PC-3 (cell line): Measurements from ENCODE around the gene PCNX3. TPM values are rescaled to one million over a fixed set of nuclear protein-coding genes. Genes with fewer than 3 reads are reported as not detected.

Source experiments
- ATAC-seq: fragments of 200-7000 bp; cut with Tn5 transposase; 2 replicates; pipeline ENCODE4 v1.9.1; 2020; ENCODE audit warnings: mild to moderate bottlenecking, moderate library complexity
- BruUV-seq: library from RNA; stranded (reverse); fragments of 400-500 nt; replicated peaks from 2 replicates; lab custom pipeline; 2021; lab: Mats Ljungman, UMichigan
- CTCF ChIA-PET: fragments of 300-600 bp; sonication (Branson Sonifier 250); formaldehyde crosslinking; loops from one replicate; lab custom pipeline; 2022; ENCODE audit warnings: antibody characterized with exemption; lab: Charles Lee
- POLR2A ChIA-PET: fragments of 300-600 bp; sonication (Branson Sonifier 250); formaldehyde crosslinking; loops from one replicate; lab custom pipeline; 2022; ENCODE audit warnings: antibody characterized with exemption; ENCODE audit not compliant: unreplicated experiment; lab: Charles Lee
- DNase-seq: peaks from one replicate; pipeline ENCODE4 v3.0.0-alpha.2; 2015
- H2AFZ ChIP-seq: fragments of 300-600 bp; sonication (generic); 2 replicates; pipeline ENCODE4 v1.6.0; 2016; ENCODE audit warnings: antibody characterized with exemption, low read length
- H3F3A ChIP-seq: fragments of 300-600 bp; sonication (generic); one replicate; pipeline ENCODE4 v1.6.0; 2017; ENCODE audit warnings: antibody characterized with exemption, low read length, control low read depth, mild to moderate bottlenecking; ENCODE audit not compliant: unreplicated experiment
- H3K27ac ChIP-seq: fragments of 300-600 bp; sonication (generic); 2 replicates; pipeline ENCODE4 v1.5.1; 2016; ENCODE audit warnings: mild to moderate bottlenecking, low read length
- H3K27me3 ChIP-seq: fragments of 300-600 bp; sonication (generic); 2 replicates; pipeline ENCODE4 v1.6.1; 2016; ENCODE audit warnings: low read length, mixed read lengths
- H3K36me3 ChIP-seq: fragments of 300-600 bp; sonication (generic); 2 replicates; pipeline ENCODE4 v1.6.1; 2016; ENCODE audit warnings: low read depth, mixed run types, low read length, mixed read lengths
- H3K4me1 ChIP-seq: fragments of 300-600 bp; sonication (generic); 2 replicates; pipeline ENCODE4 v1.5.1; 2016; ENCODE audit warnings: low read length; ENCODE audit not compliant: insufficient read depth
- H3K4me2 ChIP-seq: fragments of 300-600 bp; sonication (generic); 2 replicates; pipeline ENCODE4 v1.6.0; 2016; ENCODE audit warnings: low read length
- H3K4me3 ChIP-seq: fragments of 300-600 bp; sonication (generic); 2 replicates; pipeline ENCODE4 v1.5.1; 2016; ENCODE audit warnings: mild to moderate bottlenecking, low read length, mixed read lengths
- H3K79me2 ChIP-seq: fragments of 300-600 bp; sonication (generic); 2 replicates; pipeline ENCODE4 v1.6.1; 2017; ENCODE audit warnings: low read length, mixed read lengths
- H3K9ac ChIP-seq: fragments of 300-600 bp; sonication (generic); 2 replicates; pipeline ENCODE4 v1.6.0; 2016; ENCODE audit warnings: mild to moderate bottlenecking, low read length
- H3K9me2 ChIP-seq: fragments of 300-600 bp; sonication (generic); replicated peaks from 2 replicates; pipeline ENCODE4 v1.6.1; 2016; ENCODE audit warnings: mixed run types, low read length, mixed read lengths
- H3K9me3 ChIP-seq: fragments of 300-600 bp; sonication (generic); 2 replicates; pipeline ENCODE4 v1.6.1; 2016; ENCODE audit warnings: low read length, mixed read lengths
- H4K20me1 ChIP-seq: fragments of 300-600 bp; sonication (generic); 2 replicates; pipeline ENCODE4 v1.6.1; 2016; ENCODE audit warnings: low read length, mixed read lengths
- CTCF ChIP-seq: fragments of 300-600 bp; sonication (generic); conservative IDR thresholded peaks from 2 replicates; pipeline ENCODE4 v1.5.1; 2017; ENCODE audit warnings: antibody characterized with exemption, low read depth, mild to moderate bottlenecking, low read length
- EZH2 ChIP-seq: fragments of 300-600 bp; sonication (generic); IDR thresholded peaks from one replicate; pipeline ENCODE4 v1.6.1; 2017; ENCODE audit warnings: antibody characterized with exemption, mild to moderate bottlenecking, low read length; ENCODE audit not compliant: unreplicated experiment
- EZH2phosphoT487 ChIP-seq: fragments of 300-600 bp; sonication (generic); IDR thresholded peaks from 2 replicates; pipeline ENCODE4 v1.6.1; 2018; ENCODE audit warnings: mild to moderate bottlenecking, antibody characterized with exemption, low read length, borderline replicate concordance
- intact Hi-C: fragments of 100-400 bp; cut with micrococcal nuclease; formaldehyde crosslinking; loops from 2 replicates; pipeline ENCODE4 v1.9.0; 2023
- total RNA-seq: library from RNA; depleted of rRNA; stranded (reverse); fragments of >200 nt; gene quantifications from 2 replicates; pipeline ENCODE4 v1.2.3, GENCODE V29; 2014

The PCNX3 gene
- total RNA-seq, 1 experiment from 2014 or later = 53.6 TPM

GRCh38 chr11:65662247-65662798 is 46.7 kb downstream of the PCNX3 start:
- peaks cover 32% of the 10 kb centered on the region for H3K79me2 ChIP-seq
- peak overlapping the region; percentile 91 for H3K4me3 ChIP-seq
- DNase-seq (peak; percentile 16), ATAC-seq (peak; percentile 23)
- peaks cover 31% of the 10 kb centered on the region for H3K36me3 ChIP-seq
- CTCF ChIA-PET = no interaction called here
- peak overlapping the region; percentile 78 for H3K9ac ChIP-seq
- peak overlapping the region; percentile 79; the same call in 1 of the 2 replicates for H2AFZ ChIP-seq
- no peak for TF ChIP-seq EZH2phosphoT487
- TF ChIP-seq CTCF = no peak
- no peak for TF ChIP-seq EZH2
- H3K9me2 ChIP-seq = no peaks in the 10 kb centered on the region
- peaks cover 18% of the 10 kb centered on the region for H3K4me1 ChIP-seq
- TSS peak; percentile 58 for BruUV-seq
- no peaks in the 10 kb centered on the region for H3K9me3 ChIP-seq
- H4K20me1 ChIP-seq = peaks cover 11% of the 10 kb centered on the region; the same call in 1 of the 2 replicates
- no peaks in the 10 kb centered on the region for H3F3A ChIP-seq
- intact Hi-C loops = no loop called here
- POLR2A ChIA-PET = interaction anchor here (0.6 to 0.7 kb wide), 2 partner anchors 67 to 196 kb away, joined by 3 to 5 read pairs; no protein-coding TSS in a partner anchor
- H3K27ac ChIP-seq = peak overlapping the region; percentile 68
- H3K27me3 ChIP-seq = no peaks in the 10 kb centered on the region
- H3K4me2 ChIP-seq = peak overlapping the region; percentile 99

GRCh38 chr11:65662799-65663638 is 47.4 kb downstream of the PCNX3 start, which contains the start of gene RELA:
TSS of gene RELA (minus strand) at chr11:65662916. CDS start at chr11:65662832, 84 bp downstream.
- CTCF ChIA-PET = no interaction called here
- H3K9ac ChIP-seq = peak within 1 kb of the TSS; percentile 78
- peaks cover 32% of the 10 kb centered on the region for H3K79me2 ChIP-seq
- H4K20me1 ChIP-seq = peaks cover 11% of the 10 kb centered on the region; the same call in 1 of the 2 replicates
- POLR2A ChIA-PET = interaction anchor here (0.6 to 0.7 kb wide), 5 partner anchors 68 to 388 kb away, joined by 3 to 6 read pairs (median 5); no protein-coding TSS in a partner anchor
- ATAC-seq = peak; percentile 79
- no peaks in the 10 kb centered on the region for H3K9me2 ChIP-seq
- BruUV-seq = TSS peak; percentile 95
- peak within 1 kb of the TSS; percentile 68 for H3K27ac ChIP-seq
- TF ChIP-seq EZH2phosphoT487 (no peak), EZH2 (no peak), CTCF (no peak)
- peak within 1 kb of the TSS; percentile 99 for H3K4me2 ChIP-seq
- DNase-seq = peak; percentile 95
- H3F3A ChIP-seq = no peaks in the 10 kb centered on the region
- H3K4me1 ChIP-seq = peaks cover 18% of the 10 kb centered on the region
- no peaks in the 10 kb centered on the region for H3K9me3 ChIP-seq
- H3K4me3 ChIP-seq = peak within 1 kb of the TSS; percentile 91
- no peaks in the 10 kb centered on the region for H3K27me3 ChIP-seq
- peaks cover 26% of the 10 kb centered on the region for H3K36me3 ChIP-seq
- intact Hi-C loops = loop anchor here (1.0 kb wide), 1 partner anchor 48 kb away; the partner anchor contains the start of gene PCNX3
- H2AFZ ChIP-seq = peak within 1 kb of the TSS; percentile 79
